ENCODE data around the gene OTOGL.
A peak's percentile ranks its signal among the peaks of the same experiment; 100 is the strongest.

OTOGL gene

DNA sequence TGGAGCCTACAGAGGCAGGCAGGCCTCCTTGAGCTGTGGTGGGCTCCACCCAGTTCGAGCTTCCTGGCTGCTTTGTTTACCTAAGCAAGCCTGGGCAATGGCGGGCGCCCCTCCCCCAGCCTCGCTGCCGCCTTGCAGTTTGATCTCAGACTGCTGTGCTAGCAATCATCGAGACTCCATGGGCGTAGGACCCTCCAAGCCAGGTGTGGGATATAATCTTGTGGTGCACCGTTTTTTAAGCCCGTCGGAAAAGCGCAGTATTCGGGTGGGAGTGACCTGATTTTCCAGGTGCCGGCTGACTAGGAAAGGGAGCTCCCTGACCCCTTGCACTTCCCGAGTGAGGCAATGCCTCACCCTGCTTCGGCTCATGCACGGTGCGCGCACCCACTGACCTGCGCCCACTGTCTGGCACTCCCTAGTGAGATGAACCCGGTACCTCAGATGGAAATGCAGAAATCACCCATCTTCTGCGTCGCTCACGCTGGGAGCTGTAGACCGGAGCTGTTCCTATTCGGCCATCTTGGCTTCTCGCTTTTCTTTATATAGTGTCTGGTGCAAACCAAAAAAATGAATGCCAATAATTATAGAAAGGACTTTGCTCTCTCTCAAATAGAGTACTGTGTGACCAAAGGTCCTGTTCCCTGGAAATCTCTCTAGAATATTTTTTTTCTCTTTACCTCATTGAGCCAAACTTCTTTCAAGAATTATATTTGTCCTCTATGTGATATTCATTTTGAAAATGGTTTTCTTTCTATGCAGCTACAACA is 50.4 kb downstream of the OTOGL start (continued):
- TF ChIP-seq ZFP69B (tag by site-specific recombination; IDR thresholded peaks at IDR 0.05) (peak; percentile 47; the same call in 1 of the 2 replicates), ZNF2 (tag by site-specific recombination; IDR thresholded peaks at IDR 0.05) (peak; percentile 76), KLF1 (tag by site-specific recombination; IDR thresholded peaks at IDR 0.05) (peak; percentile 62), ZBTB20 (tag by site-specific recombination; IDR thresholded peaks at IDR 0.05) (peak; percentile 23; the same call in 1 of the 2 replicates), ZNF501 (tag by site-specific recombination; IDR thresholded peaks at IDR 0.05) (peak; percentile 62; the same call in 1 of the 2 replicates), ZNF561 (tag by site-specific recombination; IDR thresholded peaks at IDR 0.05; ENCODE audit: borderline replicate concordance) (peak; percentile 62; the same call in 1 of the 2 replicates), ZNF394 (tag by site-specific recombination; IDR thresholded peaks at IDR 0.05; ENCODE audit: borderline replicate concordance) (peak; percentile 27; the same call in 1 of the 2 replicates), YY1 (tag by site-specific recombination; IDR thresholded peaks at IDR 0.05) (peak; percentile 69), ZNF423 (tag by site-specific recombination; IDR thresholded peaks at IDR 0.05) (0 out of 2 replicates have a peak, but pooled peaks have one; percentile 65), KLF9 (tag by site-specific recombination; IDR thresholded peaks at IDR 0.05; ENCODE audit: low read depth) (peak; percentile 65), EGR2 (tag by site-specific recombination; IDR thresholded peaks at IDR 0.05; ENCODE audit: low read depth) (peak; percentile 23; the same call in 1 of the 2 replicates), KLF7 (tag by site-specific recombination; IDR thresholded peaks at IDR 0.05; ENCODE audit: borderline replicate concordance) (peak; percentile 32; the same call in 1 of the 2 replicates), ZNF324 (tag by site-specific recombination; IDR thresholded peaks at IDR 0.05) (peak; percentile 53; the same call in 1 of the 2 replicates), KLF10 (tag by site-specific recombination; IDR thresholded peaks at IDR 0.05) (0 out of 2 replicates have a peak, but pooled peaks have one; percentile 8), ZNF341 (tag by site-specific recombination; IDR thresholded peaks at IDR 0.05; ENCODE audit: low read depth) (peak; percentile 45), KLF8 (tag by site-specific recombination; IDR thresholded peaks at IDR 0.05) (0 out of 2 replicates have a peak, but pooled peaks have one; percentile 2)
- TF ChIP-seq, protein P1, sequence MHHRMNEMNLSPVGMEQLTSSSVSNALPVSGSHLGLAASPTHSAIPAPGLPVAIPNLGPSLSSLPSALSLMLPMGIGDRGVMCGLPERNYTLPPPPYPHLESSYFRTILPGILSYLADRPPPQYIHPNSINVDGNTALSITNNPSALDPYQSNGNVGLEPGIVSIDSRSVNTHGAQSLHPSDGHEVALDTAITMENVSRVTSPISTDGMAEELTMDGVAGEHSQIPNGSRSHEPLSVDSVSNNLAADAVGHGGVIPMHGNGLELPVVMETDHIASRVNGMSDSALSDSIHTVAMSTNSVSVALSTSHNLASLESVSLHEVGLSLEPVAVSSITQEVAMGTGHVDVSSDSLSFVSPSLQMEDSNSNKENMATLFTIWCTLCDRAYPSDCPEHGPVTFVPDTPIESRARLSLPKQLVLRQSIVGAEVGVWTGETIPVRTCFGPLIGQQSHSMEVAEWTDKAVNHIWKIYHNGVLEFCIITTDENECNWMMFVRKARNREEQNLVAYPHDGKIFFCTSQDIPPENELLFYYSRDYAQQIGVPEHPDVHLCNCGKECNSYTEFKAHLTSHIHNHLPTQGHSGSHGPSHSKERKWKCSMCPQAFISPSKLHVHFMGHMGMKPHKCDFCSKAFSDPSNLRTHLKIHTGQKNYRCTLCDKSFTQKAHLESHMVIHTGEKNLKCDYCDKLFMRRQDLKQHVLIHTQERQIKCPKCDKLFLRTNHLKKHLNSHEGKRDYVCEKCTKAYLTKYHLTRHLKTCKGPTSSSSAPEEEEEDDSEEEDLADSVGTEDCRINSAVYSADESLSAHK (tag by site-specific recombination; IDR thresholded peaks at IDR 0.05), result 0 out of 2 replicates have a peak, but pooled peaks have one; percentile 15
- TF ChIP-seq, protein P2, sequence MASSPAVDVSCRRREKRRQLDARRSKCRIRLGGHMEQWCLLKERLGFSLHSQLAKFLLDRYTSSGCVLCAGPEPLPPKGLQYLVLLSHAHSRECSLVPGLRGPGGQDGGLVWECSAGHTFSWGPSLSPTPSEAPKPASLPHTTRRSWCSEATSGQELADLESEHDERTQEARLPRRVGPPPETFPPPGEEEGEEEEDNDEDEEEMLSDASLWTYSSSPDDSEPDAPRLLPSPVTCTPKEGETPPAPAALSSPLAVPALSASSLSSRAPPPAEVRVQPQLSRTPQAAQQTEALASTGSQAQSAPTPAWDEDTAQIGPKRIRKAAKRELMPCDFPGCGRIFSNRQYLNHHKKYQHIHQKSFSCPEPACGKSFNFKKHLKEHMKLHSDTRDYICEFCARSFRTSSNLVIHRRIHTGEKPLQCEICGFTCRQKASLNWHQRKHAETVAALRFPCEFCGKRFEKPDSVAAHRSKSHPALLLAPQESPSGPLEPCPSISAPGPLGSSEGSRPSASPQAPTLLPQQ (tag by site-specific recombination; IDR thresholded peaks at IDR 0.05), result 0 out of 2 replicates have a peak, but pooled peaks have one; percentile 34
- TF ChIP-seq, protein P3, sequence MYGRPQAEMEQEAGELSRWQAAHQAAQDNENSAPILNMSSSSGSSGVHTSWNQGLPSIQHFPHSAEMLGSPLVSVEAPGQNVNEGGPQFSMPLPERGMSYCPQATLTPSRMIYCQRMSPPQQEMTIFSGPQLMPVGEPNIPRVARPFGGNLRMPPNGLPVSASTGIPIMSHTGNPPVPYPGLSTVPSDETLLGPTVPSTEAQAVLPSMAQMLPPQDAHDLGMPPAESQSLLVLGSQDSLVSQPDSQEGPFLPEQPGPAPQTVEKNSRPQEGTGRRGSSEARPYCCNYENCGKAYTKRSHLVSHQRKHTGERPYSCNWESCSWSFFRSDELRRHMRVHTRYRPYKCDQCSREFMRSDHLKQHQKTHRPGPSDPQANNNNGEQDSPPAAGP (tag by site-specific recombination; IDR thresholded peaks at IDR 0.05), result peak; percentile 65; the same call in 1 of the 2 replicates
- TF ChIP-seq, protein P4, sequence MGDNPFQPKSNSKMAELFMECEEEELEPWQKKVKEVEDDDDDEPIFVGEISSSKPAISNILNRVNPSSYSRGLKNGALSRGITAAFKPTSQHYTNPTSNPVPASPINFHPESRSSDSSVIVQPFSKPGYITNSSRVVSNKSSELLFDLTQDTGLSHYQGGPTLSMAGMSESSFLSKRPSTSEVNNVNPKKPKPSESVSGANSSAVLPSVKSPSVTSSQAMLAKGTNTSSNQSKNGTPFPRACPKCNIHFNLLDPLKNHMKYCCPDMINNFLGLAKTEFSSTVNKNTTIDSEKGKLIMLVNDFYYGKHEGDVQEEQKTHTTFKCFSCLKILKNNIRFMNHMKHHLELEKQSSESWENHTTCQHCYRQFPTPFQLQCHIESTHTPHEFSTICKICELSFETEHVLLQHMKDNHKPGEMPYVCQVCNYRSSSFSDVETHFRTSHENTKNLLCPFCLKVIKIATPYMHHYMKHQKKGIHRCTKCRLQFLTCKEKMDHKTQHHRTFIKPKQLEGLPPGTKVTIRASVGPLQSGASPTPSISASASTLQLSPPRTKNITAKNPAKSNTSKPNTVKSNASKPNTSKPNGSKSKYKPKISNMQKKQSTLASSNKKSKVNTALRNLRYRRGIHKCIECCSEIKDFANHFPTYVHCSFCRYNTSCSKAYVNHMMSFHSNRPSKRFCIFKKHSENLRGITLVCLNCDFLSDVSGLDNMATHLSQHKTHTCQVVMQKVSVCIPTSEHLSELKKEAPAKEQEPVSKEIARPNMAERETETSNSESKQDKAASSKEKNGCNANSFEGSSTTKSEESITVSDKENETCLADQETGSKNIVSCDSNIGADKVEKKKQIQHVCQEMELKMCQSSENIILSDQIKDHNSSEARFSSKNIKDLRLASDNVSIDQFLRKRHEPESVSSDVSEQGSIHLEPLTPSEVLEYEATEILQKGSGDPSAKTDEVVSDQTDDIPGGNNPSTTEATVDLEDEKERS (tag by site-specific recombination; IDR thresholded peaks at IDR 0.05), result 0 out of 2 replicates have a peak, but pooled peaks have one; percentile 27
- TF ChIP-seq, protein P5, sequence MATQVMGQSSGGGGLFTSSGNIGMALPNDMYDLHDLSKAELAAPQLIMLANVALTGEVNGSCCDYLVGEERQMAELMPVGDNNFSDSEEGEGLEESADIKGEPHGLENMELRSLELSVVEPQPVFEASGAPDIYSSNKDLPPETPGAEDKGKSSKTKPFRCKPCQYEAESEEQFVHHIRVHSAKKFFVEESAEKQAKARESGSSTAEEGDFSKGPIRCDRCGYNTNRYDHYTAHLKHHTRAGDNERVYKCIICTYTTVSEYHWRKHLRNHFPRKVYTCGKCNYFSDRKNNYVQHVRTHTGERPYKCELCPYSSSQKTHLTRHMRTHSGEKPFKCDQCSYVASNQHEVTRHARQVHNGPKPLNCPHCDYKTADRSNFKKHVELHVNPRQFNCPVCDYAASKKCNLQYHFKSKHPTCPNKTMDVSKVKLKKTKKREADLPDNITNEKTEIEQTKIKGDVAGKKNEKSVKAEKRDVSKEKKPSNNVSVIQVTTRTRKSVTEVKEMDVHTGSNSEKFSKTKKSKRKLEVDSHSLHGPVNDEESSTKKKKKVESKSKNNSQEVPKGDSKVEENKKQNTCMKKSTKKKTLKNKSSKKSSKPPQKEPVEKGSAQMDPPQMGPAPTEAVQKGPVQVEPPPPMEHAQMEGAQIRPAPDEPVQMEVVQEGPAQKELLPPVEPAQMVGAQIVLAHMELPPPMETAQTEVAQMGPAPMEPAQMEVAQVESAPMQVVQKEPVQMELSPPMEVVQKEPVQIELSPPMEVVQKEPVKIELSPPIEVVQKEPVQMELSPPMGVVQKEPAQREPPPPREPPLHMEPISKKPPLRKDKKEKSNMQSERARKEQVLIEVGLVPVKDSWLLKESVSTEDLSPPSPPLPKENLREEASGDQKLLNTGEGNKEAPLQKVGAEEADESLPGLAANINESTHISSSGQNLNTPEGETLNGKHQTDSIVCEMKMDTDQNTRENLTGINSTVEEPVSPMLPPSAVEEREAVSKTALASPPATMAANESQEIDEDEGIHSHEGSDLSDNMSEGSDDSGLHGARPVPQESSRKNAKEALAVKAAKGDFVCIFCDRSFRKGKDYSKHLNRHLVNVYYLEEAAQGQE (tag by site-specific recombination; IDR thresholded peaks at IDR 0.05), result peak; percentile 41; the same call in 1 of the 2 replicates
- TF ChIP-seq, protein P6, sequence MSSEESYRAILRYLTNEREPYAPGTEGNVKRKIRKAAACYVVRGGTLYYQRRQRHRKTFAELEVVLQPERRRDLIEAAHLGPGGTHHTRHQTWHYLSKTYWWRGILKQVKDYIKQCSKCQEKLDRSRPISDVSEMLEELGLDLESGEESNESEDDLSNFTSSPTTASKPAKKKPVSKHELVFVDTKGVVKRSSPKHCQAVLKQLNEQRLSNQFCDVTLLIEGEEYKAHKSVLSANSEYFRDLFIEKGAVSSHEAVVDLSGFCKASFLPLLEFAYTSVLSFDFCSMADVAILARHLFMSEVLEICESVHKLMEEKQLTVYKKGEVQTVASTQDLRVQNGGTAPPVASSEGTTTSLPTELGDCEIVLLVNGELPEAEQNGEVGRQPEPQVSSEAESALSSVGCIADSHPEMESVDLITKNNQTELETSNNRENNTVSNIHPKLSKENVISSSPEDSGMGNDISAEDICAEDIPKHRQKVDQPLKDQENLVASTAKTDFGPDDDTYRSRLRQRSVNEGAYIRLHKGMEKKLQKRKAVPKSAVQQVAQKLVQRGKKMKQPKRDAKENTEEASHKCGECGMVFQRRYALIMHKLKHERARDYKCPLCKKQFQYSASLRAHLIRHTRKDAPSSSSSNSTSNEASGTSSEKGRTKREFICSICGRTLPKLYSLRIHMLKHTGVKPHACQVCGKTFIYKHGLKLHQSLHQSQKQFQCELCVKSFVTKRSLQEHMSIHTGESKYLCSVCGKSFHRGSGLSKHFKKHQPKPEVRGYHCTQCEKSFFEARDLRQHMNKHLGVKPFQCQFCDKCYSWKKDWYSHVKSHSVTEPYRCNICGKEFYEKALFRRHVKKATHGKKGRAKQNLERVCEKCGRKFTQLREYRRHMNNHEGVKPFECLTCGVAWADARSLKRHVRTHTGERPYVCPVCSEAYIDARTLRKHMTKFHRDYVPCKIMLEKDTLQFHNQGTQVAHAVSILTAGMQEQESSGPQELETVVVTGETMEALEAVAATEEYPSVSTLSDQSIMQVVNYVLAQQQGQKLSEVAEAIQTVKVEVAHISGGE (tag by site-specific recombination; conservative IDR thresholded peaks at IDR 0.05; ENCODE audit: low read depth), result peak; percentile 63
